ENCODE data around the gene SLC25A38.

DNA sequence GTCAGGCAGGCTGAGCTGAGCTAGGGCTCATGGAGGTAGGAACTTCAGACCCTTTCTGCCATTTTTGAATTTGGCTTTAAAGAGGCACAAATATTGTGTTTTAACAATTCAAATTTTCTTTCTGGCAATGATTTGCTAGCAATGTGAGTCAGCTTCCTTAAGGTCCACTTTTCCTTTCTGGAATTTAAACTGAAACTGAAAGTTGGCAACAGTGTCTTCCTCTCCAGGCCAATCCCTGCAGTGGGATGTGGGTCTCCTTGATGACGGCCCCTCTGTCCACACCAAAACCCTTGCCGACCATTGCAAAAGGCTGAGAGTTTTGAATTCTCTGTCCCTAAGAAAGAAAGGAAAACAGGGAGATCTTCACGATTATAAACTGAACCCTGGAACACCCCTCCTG lies 50.5 kb downstream of the SLC25A38 start:
- TF ChIP-seq, protein P1, sequence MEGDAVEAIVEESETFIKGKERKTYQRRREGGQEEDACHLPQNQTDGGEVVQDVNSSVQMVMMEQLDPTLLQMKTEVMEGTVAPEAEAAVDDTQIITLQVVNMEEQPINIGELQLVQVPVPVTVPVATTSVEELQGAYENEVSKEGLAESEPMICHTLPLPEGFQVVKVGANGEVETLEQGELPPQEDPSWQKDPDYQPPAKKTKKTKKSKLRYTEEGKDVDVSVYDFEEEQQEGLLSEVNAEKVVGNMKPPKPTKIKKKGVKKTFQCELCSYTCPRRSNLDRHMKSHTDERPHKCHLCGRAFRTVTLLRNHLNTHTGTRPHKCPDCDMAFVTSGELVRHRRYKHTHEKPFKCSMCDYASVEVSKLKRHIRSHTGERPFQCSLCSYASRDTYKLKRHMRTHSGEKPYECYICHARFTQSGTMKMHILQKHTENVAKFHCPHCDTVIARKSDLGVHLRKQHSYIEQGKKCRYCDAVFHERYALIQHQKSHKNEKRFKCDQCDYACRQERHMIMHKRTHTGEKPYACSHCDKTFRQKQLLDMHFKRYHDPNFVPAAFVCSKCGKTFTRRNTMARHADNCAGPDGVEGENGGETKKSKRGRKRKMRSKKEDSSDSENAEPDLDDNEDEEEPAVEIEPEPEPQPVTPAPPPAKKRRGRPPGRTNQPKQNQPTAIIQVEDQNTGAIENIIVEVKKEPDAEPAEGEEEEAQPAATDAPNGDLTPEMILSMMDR (IDR thresholded peaks at IDR 0.05), result no peak
- TF ChIP-seq POLR2A (IDR thresholded peaks at IDR 0.05), result no peak
